ENCODE data around the gene HBA1. TPM values are rescaled to one million over a fixed set of nuclear protein-coding genes. Genes with fewer than 3 reads are reported as not detected.
"Not testable (repeated sequence)": the region's sequence is repeated elsewhere in the genome, so short reads cannot be mapped to it uniquely, and the experiment has no call there.

The HBA1 gene
- total RNA-seq (1,000 to 10,000 TPM in 1 of 2 donors, 100 to 1,000 TPM in 1; 718 to 1,778 TPM), polyA plus RNA-seq (ENCODE audit: insufficient read length in 2 of 2) (1,000 to 10,000 TPM; 1,046 to 1,075 TPM)
- long read RNA-seq, donor 1, transcript HBA1-203 (2 exons, 674 nt): minor isoform, 27 of 386 reads
- long read RNA-seq, donor 1, transcript HBA1-204 (2 exons, 410 nt): minor isoform, 9 of 386 reads
- long read RNA-seq, donor 1, transcript HBA1-201 (3 exons, 577 nt): major isoform, 349 of 386 reads
- long read RNA-seq, donor 1, partial matches to known transcripts: 0 of 386 reads
- long read RNA-seq, donor 1, other reads (novel, unspliced or antisense): 0 of 386 reads
- long read RNA-seq, donor 2, transcript HBA1-204 (2 exons, 410 nt): minor isoform, 67 of 2,088 reads
- long read RNA-seq, donor 2, transcript HBA1-201 (3 exons, 577 nt): major isoform, 1,843 of 2,088 reads
- long read RNA-seq, donor 2, transcript HBA1-203 (2 exons, 674 nt): minor isoform, 104 of 2,088 reads
- long read RNA-seq, donor 2, transcript HBA1-202 (3 exons, 504 nt): minor isoform, 7 of 2,088 reads
- long read RNA-seq, donor 2, partial matches to known transcripts: 57 of 2,088 reads
- long read RNA-seq, donor 2, other reads (novel, unspliced or antisense): 10 of 2,088 reads
- long read RNA-seq, donor 3, transcript HBA1-201 (3 exons, 577 nt): major isoform, 757 of 830 reads
- long read RNA-seq, donor 3, transcript HBA1-204 (2 exons, 410 nt): minor isoform, 26 of 830 reads
- long read RNA-seq, donor 3, transcript HBA1-203 (2 exons, 674 nt): minor isoform, 46 of 830 reads
- long read RNA-seq, donor 3, partial matches to known transcripts: 0 of 830 reads
- long read RNA-seq, donor 3, other reads (novel, unspliced or antisense): 0 of 830 reads
- long read RNA-seq, donor 4, transcript HBA1-203 (2 exons, 674 nt): minor isoform, 32 of 358 reads
- long read RNA-seq, donor 4, transcript HBA1-204 (2 exons, 410 nt): minor isoform, 15 of 358 reads
- long read RNA-seq, donor 4, transcript HBA1-201 (3 exons, 577 nt): major isoform, 310 of 358 reads
- long read RNA-seq, donor 4, partial matches to known transcripts: 0 of 358 reads
- long read RNA-seq, donor 4, other reads (novel, unspliced or antisense): 0 of 358 reads

DNA sequence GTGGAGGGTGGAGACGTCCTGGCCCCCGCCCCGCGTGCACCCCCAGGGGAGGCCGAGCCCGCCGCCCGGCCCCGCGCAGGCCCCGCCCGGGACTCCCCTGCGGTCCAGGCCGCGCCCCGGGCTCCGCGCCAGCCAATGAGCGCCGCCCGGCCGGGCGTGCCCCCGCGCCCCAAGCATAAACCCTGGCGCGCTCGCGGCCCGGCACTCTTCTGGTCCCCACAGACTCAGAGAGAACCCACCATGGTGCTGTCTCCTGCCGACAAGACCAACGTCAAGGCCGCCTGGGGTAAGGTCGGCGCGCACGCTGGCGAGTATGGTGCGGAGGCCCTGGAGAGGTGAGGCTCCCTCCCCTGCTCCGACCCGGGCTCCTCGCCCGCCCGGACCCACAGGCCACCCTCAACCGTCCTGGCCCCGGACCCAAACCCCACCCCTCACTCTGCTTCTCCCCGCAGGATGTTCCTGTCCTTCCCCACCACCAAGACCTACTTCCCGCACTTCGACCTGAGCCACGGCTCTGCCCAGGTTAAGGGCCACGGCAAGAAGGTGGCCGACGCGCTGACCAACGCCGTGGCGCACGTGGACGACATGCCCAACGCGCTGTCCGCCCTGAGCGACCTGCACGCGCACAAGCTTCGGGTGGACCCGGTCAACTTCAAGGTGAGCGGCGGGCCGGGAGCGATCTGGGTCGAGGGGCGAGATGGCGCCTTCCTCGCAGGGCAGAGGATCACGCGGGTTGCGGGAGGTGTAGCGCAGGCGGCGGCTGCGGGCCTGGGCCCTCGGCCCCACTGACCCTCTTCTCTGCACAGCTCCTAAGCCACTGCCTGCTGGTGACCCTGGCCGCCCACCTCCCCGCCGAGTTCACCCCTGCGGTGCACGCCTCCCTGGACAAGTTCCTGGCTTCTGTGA lies at the start of gene HBA1:
Gene HBA1, plus strand, starts transcription at position 204 of the 906 bp plus-strand sequence. Its CDS starts 37 bp downstream, at position 241.
- WGBS (ENCODE audit: insufficient coverage): 2% methylated on average over 27 of the region's 88 CpGs
- Histone ChIP-seq H3K27me3 (ENCODE audit: control insufficient read depth, insufficient read depth, low read length) (peaks cover 57% of the 10 kb centered on the region), H3K4me1 (ENCODE audit: control insufficient read depth, insufficient read depth, low read length) (peaks cover 26% of the 10 kb centered on the region)
- not testable (repeated sequence) for H3K9me3 ChIP-seq (ENCODE audit: control insufficient read depth, insufficient read depth, low read length); H3K36me3 ChIP-seq (ENCODE audit: control insufficient read depth, insufficient read depth, low read length); H3K27ac ChIP-seq (ENCODE audit: low read depth, low read length); DNase-seq (ENCODE audit: low read depth in 4 of 6, low spot score in 6 of 6); H3K4me3 ChIP-seq (ENCODE audit: low read depth, low read length)

DNA sequence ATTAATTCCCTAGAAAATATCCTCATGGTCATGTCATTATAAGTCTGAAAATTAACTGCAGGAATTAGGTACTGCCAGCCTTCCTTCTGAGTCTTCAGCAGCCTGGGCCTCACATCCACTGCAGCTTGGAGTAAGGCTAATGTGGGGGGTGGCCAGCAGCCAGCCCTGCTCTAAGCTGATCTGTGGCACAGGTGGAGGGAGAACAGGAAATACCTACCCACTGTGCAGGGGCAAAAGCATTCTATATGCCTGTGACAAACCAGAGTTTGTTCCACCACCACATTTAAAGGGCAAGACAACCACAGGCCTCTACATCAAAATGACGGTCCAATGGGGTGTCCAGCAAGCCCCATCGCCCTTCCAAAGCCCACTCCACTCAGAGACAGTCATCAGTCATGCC lies 47.4 kb upstream of the HBA1 start:
- Histone ChIP-seq H3K9me3 (ENCODE audit: control insufficient read depth, insufficient read depth, low read length) (no peaks in the 10 kb centered on the region), H3K4me3 (ENCODE audit: low read depth, low read length) (no peak overlapping the region), H3K36me3 (ENCODE audit: control insufficient read depth, insufficient read depth, low read length) (peaks cover 23% of the 10 kb centered on the region), H3K27ac (ENCODE audit: low read depth, low read length) (no peak overlapping the region), H3K27me3 (ENCODE audit: control insufficient read depth, insufficient read depth, low read length) (no peaks in the 10 kb centered on the region), H3K4me1 (ENCODE audit: control insufficient read depth, insufficient read depth, low read length) (no peaks in the 10 kb centered on the region)
- DNase-seq (ENCODE audit: low read depth in 4 of 6, low spot score in 6 of 6): no peak
- WGBS (ENCODE audit: insufficient coverage): 82% methylated on average over 2 of the region's 2 CpGs

DNA sequence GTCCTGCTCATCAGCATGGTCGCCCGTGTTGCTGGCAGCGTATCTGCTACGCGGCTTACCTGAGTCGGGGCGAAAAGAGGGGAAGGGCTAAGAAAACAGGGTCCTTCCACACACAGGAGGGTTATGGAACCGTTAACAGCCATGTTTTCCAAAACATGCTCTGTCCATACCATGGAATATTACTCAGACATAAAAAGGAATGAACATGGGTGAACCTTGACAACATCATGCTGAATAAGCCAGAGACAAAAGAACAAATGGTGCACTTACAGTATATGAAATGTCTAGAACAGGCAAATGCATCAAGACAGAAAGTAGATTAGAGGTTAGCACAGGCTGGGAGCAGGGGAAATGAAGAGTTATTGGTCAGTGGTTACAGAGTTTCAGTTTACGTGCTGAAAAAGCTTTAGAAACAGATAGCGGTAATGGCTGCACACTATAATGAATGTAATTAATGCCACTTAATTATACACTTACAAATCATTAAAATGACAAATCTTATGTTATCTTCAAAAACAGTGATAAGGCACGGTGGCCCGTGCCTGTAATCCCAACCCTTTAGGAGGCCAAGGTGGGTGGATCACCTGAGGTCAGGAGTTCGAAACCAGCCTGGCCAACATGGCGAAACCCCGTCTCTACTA lies 45.8 kb upstream of the HBA1 start:
- Histone ChIP-seq H3K27me3 (ENCODE audit: control insufficient read depth, insufficient read depth, low read length) (no peaks in the 10 kb centered on the region), H3K9me3 (ENCODE audit: control insufficient read depth, insufficient read depth, low read length) (no peaks in the 10 kb centered on the region), H3K4me1 (ENCODE audit: control insufficient read depth, insufficient read depth, low read length) (no peaks in the 10 kb centered on the region), H3K4me3 (ENCODE audit: low read depth, low read length) (no peak overlapping the region), H3K36me3 (ENCODE audit: control insufficient read depth, insufficient read depth, low read length) (peaks cover 16% of the 10 kb centered on the region), H3K27ac (ENCODE audit: low read depth, low read length) (no peak overlapping the region)
- WGBS (ENCODE audit: insufficient coverage): 98% methylated on average over 9 of the region's 15 CpGs
- DNase-seq (ENCODE audit: low read depth in 4 of 6, low spot score in 6 of 6): no peak

DNA sequence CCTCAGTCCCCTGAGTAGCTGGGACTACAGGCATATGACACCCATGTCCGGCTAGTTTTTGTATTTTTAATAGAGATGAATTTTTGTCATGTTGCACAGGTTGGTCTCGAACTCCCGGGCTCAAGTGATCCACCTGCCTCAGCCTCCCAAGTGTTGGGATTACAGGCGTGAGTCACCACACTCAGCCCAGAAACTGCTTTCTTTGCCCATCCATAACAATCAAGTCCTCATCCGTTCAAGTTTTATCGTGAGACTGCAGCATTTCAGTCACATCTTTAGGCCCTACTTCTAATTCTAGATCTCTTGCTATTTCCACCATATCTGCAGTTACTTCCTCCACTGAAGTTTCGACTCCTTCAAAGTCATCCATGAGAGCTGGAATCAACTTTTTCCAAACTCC lies 44.4 kb upstream of the HBA1 start:
- no peak overlapping the region for H3K27ac ChIP-seq (ENCODE audit: low read depth, low read length)
- no peaks in the 10 kb centered on the region for H3K27me3 ChIP-seq (ENCODE audit: control insufficient read depth, insufficient read depth, low read length)
- no peak overlapping the region for H3K4me3 ChIP-seq (ENCODE audit: low read depth, low read length)
- peaks cover 16% of the 10 kb centered on the region for H3K36me3 ChIP-seq (ENCODE audit: control insufficient read depth, insufficient read depth, low read length)
- H3K4me1 ChIP-seq (ENCODE audit: control insufficient read depth, insufficient read depth, low read length): peaks cover under 1% of the 10 kb centered on the region
- no peaks in the 10 kb centered on the region for H3K9me3 ChIP-seq (ENCODE audit: control insufficient read depth, insufficient read depth, low read length)
- over 99% methylated on average over 6 of the region's 7 CpGs for WGBS (ENCODE audit: insufficient coverage)
- DNase-seq (ENCODE audit: low read depth in 4 of 6, low spot score in 6 of 6): no peak

DNA sequence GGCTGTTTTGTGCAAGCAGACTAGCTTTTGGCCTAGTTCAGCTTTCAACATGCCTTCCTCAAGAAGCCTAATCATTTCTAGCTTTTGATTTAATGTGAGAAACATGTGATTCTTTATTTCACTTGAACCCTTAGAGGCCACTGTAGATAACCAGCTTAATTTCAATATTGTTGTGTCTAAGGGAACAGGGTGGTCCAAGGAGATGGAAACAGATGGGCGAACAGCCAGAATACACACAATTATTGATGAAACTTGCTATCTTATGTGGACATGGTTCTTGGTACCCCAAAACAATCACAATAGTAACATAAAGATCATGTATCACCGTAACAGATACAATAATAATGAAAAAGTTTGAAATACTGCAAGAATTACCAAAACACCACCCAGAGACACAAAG lies 42.8 kb upstream of the HBA1 start:
- Histone ChIP-seq H3K4me3 (ENCODE audit: low read depth, low read length) (no peak overlapping the region), H3K27ac (ENCODE audit: low read depth, low read length) (no peak overlapping the region), H3K27me3 (ENCODE audit: control insufficient read depth, insufficient read depth, low read length) (no peaks in the 10 kb centered on the region), H3K4me1 (ENCODE audit: control insufficient read depth, insufficient read depth, low read length) (peaks cover 7% of the 10 kb centered on the region), H3K36me3 (ENCODE audit: control insufficient read depth, insufficient read depth, low read length) (peaks cover 10% of the 10 kb centered on the region), H3K9me3 (ENCODE audit: control insufficient read depth, insufficient read depth, low read length) (no peaks in the 10 kb centered on the region)
- WGBS (ENCODE audit: insufficient coverage): no CpG with 5 or more reads among the region's 2 CpGs
- no peak for DNase-seq (ENCODE audit: low read depth in 4 of 6, low spot score in 6 of 6)

DNA sequence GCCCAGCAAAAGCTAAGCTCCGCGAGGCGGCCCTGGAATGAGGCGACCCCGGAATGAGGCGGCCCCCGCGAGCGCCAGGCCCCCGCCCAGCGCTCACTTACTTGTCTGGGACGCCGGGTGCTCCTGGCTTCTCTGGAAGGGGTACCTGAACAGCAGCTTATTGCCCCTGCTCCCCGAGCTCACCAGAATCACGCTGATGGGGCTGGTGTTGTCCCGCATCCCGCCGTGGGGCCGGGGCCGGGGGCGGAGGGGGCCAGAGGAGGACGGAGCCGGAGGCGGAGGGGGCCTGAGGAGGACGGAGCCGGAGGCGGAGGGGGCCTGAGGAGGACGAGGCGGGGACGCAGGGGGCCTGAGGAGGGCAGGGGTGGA lies 38.4 kb upstream of the HBA1 start:
- H3K4me1 ChIP-seq (ENCODE audit: control insufficient read depth, insufficient read depth, low read length): peaks cover 24% of the 10 kb centered on the region
- peak overlapping the region; percentile 84 for H3K27ac ChIP-seq (ENCODE audit: low read depth, low read length)
- WGBS (ENCODE audit: insufficient coverage): 0% methylated on average over 25 of the region's 30 CpGs
- peak overlapping the region; percentile 68 for H3K4me3 ChIP-seq (ENCODE audit: low read depth, low read length)
- DNase-seq (ENCODE audit: low read depth in 4 of 6, low spot score in 6 of 6): peak in 3 of 6 donors; percentile 13 to 50 (median 43)
- no peaks in the 10 kb centered on the region for H3K9me3 ChIP-seq (ENCODE audit: control insufficient read depth, insufficient read depth, low read length)
- peaks cover 3% of the 10 kb centered on the region for H3K36me3 ChIP-seq (ENCODE audit: control insufficient read depth, insufficient read depth, low read length)
- H3K27me3 ChIP-seq (ENCODE audit: control insufficient read depth, insufficient read depth, low read length): no peaks in the 10 kb centered on the region

DNA sequence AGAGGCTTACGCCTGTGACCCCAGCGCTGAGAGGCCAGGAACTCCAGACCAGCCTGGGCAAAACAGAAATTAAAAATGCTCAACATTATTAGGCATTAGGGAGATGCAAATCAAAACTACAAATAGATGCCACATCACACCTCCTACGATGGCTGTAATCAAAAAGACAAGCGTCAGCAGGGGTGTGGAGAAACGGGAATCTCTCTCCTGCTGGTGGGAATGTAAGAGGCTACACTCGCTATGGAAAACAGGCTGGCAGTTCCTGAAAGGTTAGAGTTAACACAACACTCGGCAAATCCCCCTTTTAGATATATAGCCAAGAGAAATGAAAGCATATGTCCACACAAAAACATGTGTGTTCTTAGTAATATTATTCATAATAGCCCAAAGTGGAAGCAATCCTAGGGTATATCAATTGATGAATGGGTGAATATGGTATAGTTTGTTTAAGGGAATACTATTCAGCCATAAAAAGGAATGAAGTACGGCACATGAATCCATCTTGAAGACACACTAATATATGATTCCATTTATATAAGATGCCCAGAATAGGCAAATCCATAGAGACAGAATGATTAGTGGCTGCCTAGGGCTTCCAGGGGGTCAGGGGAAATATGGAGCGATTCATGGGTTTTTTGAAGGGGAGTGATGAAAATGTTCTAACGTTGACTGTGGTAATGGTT lies 36.2 kb upstream of the HBA1 start:
- H3K27me3 ChIP-seq (ENCODE audit: control insufficient read depth, insufficient read depth, low read length): no peaks in the 10 kb centered on the region
- H3K27ac ChIP-seq (ENCODE audit: low read depth, low read length): no peak overlapping the region
- peaks cover 3% of the 10 kb centered on the region for H3K36me3 ChIP-seq (ENCODE audit: control insufficient read depth, insufficient read depth, low read length)
- H3K4me1 ChIP-seq (ENCODE audit: control insufficient read depth, insufficient read depth, low read length): peaks cover 25% of the 10 kb centered on the region
- no peaks in the 10 kb centered on the region for H3K9me3 ChIP-seq (ENCODE audit: control insufficient read depth, insufficient read depth, low read length)
- no peak overlapping the region for H3K4me3 ChIP-seq (ENCODE audit: low read depth, low read length)
- 88% methylated on average over 4 of the region's 10 CpGs for WGBS (ENCODE audit: insufficient coverage)
- peak in 1 of 6 donors; percentile 13 for DNase-seq (ENCODE audit: low read depth in 4 of 6, low spot score in 6 of 6)

DNA sequence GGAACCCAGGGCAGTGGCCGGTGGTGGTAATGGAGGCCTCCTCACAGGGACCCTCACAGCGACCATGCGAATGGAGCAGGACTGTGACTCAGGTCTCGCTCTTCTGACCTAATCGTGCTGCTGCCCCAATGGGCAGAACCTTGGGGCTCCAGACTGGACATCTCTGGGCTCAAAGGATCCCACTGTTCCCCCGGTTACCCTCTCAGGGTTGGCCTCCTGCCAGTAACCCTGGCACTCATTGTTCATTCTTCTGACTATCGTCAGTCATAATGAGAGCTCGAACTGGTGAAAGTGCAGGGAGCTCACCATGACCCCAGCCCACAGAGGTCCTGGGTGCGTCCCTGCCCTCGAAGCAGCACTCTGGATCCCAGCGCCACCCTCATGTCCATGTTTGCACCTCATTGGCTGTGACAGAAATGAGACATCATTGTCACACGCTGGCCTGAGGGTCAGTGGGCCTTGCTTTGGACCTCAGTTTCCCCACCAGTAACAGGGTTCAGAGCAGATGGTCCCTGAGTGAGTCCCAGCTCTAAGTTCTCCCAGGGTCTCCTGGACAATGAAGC lies 34.0 kb upstream of the HBA1 start:
- no peaks in the 10 kb centered on the region for H3K36me3 ChIP-seq (ENCODE audit: control insufficient read depth, insufficient read depth, low read length)
- H3K27me3 ChIP-seq (ENCODE audit: control insufficient read depth, insufficient read depth, low read length): no peaks in the 10 kb centered on the region
- peak in 1 of 6 donors; percentile 45 for DNase-seq (ENCODE audit: low read depth in 4 of 6, low spot score in 6 of 6)
- H3K4me1 ChIP-seq (ENCODE audit: control insufficient read depth, insufficient read depth, low read length): peaks cover 20% of the 10 kb centered on the region
- WGBS (ENCODE audit: insufficient coverage): 67% methylated on average over 12 of the region's 12 CpGs
- no peaks in the 10 kb centered on the region for H3K9me3 ChIP-seq (ENCODE audit: control insufficient read depth, insufficient read depth, low read length)
- no peak overlapping the region for H3K4me3 ChIP-seq (ENCODE audit: low read depth, low read length)
- no peak overlapping the region for H3K27ac ChIP-seq (ENCODE audit: low read depth, low read length)
